Uterus (tissue), 2 donors: ENCODE results near the gene OOSP3.

Experiments used
- POLR2A ChIP-seq, 2 donors: fragments of 450-650 bp; IDR thresholded peaks; one replicate each; pipeline ENCODE4 v1.6.1; 2016; ENCODE audit warnings: antibody characterized with exemption in 2 of 2, mild to moderate bottlenecking in 1 of 2, moderate library complexity in 1 of 2
- TF ChIP-seq, protein P1 (sequence below), 4 experiments: fragments of 200-600 bp in 2 of 4; fragments of 450-650 bp in 2 of 4; sonication (generic) in 2 of 4; IDR thresholded peaks; one replicate each; pipeline ENCODE4 v1.5.1; 2016 to 2019; ENCODE audit warnings: antibody characterized with exemption in 4 of 4, mild to moderate bottlenecking in 2 of 4, moderate library complexity in 1 of 4

GRCh38 chr11:59939482-59939881, 60.9 kb downstream of the OOSP3 start:
- TF ChIP-seq, protein P1, sequence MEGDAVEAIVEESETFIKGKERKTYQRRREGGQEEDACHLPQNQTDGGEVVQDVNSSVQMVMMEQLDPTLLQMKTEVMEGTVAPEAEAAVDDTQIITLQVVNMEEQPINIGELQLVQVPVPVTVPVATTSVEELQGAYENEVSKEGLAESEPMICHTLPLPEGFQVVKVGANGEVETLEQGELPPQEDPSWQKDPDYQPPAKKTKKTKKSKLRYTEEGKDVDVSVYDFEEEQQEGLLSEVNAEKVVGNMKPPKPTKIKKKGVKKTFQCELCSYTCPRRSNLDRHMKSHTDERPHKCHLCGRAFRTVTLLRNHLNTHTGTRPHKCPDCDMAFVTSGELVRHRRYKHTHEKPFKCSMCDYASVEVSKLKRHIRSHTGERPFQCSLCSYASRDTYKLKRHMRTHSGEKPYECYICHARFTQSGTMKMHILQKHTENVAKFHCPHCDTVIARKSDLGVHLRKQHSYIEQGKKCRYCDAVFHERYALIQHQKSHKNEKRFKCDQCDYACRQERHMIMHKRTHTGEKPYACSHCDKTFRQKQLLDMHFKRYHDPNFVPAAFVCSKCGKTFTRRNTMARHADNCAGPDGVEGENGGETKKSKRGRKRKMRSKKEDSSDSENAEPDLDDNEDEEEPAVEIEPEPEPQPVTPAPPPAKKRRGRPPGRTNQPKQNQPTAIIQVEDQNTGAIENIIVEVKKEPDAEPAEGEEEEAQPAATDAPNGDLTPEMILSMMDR (IDR thresholded peaks at IDR 0.05): no peak
- TF ChIP-seq POLR2A (IDR thresholded peaks at IDR 0.05): no peak
